IMR-90 (cell line): ENCODE results near the gene SGMS1.

Experiments used
- CTCF ChIP-seq: conservative IDR thresholded peaks from 2 replicates; pipeline ENCODE4 v1.5.1; 2012; ENCODE audit warnings: mild to moderate bottlenecking, low read depth, low read length, improper control_type of control experiment
- MAFK ChIP-seq: IDR thresholded peaks from 2 replicates; pipeline ENCODE4 v1.6.1; 2012; ENCODE audit warnings: low read depth, low read length, improper control_type of control experiment
- NFE2L2 ChIP-seq: fragments of 150-350 bp; IDR thresholded peaks from 2 replicates; pipeline ENCODE4 v1.6.1; 2016; ENCODE audit warnings: low read depth, mild to moderate bottlenecking, low read length
- POLR2A ChIP-seq: IDR thresholded peaks from 2 replicates; pipeline ENCODE4 v1.6.1; 2012; ENCODE audit warnings: mild to moderate bottlenecking, low read depth, low read length
- RFX5 ChIP-seq: IDR thresholded peaks from 2 replicates; pipeline ENCODE4 v1.8.0; 2012; ENCODE audit warnings: low read depth, mild to moderate bottlenecking, low read length, moderate library complexity

DNA sequence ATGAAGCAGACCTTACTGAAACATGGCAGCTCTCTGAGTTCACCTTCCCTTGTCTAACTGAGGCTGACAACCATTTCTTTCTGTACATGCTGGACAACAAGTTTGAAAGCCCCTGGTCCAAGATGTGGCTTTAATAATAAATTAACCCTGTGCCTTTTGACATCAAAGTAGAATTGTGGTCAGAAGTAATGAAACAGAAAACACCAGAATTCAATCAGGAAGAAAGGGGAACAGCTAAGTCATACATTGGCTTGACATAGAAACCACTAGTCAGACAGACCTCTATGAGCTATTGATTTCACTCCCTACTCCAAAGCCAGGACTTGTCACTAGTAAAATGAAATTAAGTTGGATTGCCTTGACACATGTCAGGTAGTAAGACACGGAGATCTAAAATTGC, 197.3 kb downstream of the SGMS1 start:
- TF ChIP-seq CTCF (no peak), RFX5 (no peak), MAFK (no peak), NFE2L2 (no peak), POLR2A (no peak)
